OCI-LY7 (cell line): ENCODE data around the gene LRRFIP2. TPM values are rescaled to one million over a fixed set of nuclear protein-coding genes. Genes with fewer than 3 reads are reported as not detected.
"Not testable (repeated sequence)": the region's sequence is repeated elsewhere in the genome, so short reads cannot be mapped to it uniquely, and the experiment has no call there.

ENCODE experiments used
- BruUV-seq: library from RNA; stranded (reverse); fragments of 400-500 nt; replicated peaks from 2 replicates; lab custom pipeline; 2021; lab: Mats Ljungman, UMichigan
- CTCF ChIA-PET: fragments of 300-600 bp; sonication (Branson Sonifier 250); formaldehyde crosslinking; loops from one replicate; lab custom pipeline; 2022; ENCODE audit warnings: antibody characterized with exemption; ENCODE audit not compliant: unreplicated experiment; lab: Charles Lee
- POLR2A ChIA-PET: fragments of 300-600 bp; sonication (Branson Sonifier 250); formaldehyde crosslinking; loops from one replicate; lab custom pipeline; 2022; ENCODE audit warnings: antibody characterized with exemption; lab: Charles Lee
- DNase-seq: peaks from one replicate; pipeline ENCODE4 v3.0.0-alpha.2; 2015; ENCODE audit warnings: low spot score
- H2AFZ ChIP-seq: fragments of 200-600 bp; sonication (generic), shearing (Covaris generic); 2 replicates; pipeline ENCODE4 v1.6.1; 2014; ENCODE audit warnings: mild to moderate bottlenecking, antibody characterized with exemption, low read length, moderate library complexity
- H3K27ac ChIP-seq: fragments of 200-600 bp; sonication (generic); 2 replicates; pipeline ENCODE4 v1.5.1; 2014; ENCODE audit warnings: mixed run types, low read depth, mild to moderate bottlenecking, moderate library complexity, low read length, inconsistent platforms; ENCODE audit not compliant: poor library complexity, severe bottlenecking
- H3K36me3 ChIP-seq: fragments of 200-600 bp; sonication (generic); 2 replicates; pipeline ENCODE4 v1.6.1; 2014; ENCODE audit warnings: mild to moderate bottlenecking, antibody characterized with exemption, low read length, moderate library complexity, mixed read lengths; ENCODE audit not compliant: insufficient read depth
- H3K4me1 ChIP-seq: fragments of 200-600 bp; sonication (generic); 2 replicates; pipeline ENCODE4 v1.5.1; 2014; ENCODE audit warnings: mild to moderate bottlenecking, low read length; ENCODE audit not compliant: insufficient read depth, poor library complexity, severe bottlenecking
- H3K4me2 ChIP-seq: fragments of 200-600 bp; sonication (generic); 2 replicates; pipeline ENCODE4 v1.6.1; 2014; ENCODE audit warnings: mild to moderate bottlenecking, low read length
- H3K4me3 ChIP-seq: fragments of 200-600 bp; sonication (generic); 2 replicates; pipeline ENCODE4 v1.5.1; 2014; ENCODE audit warnings: mild to moderate bottlenecking, low read depth, low read length; ENCODE audit not compliant: poor library complexity, severe bottlenecking
- H3K79me2 ChIP-seq: fragments of 200-600 bp; sonication (generic); 2 replicates; pipeline ENCODE4 v1.6.1; 2016; ENCODE audit warnings: low read depth, mild to moderate bottlenecking, low read length, moderate library complexity, mixed read lengths; ENCODE audit not compliant: insufficient read depth
- H3K9me2 ChIP-seq: fragments of 200-600 bp; sonication (generic); 2 replicates; pipeline ENCODE4 v1.6.1; 2016; ENCODE audit warnings: mild to moderate bottlenecking, low read length, mixed read lengths; ENCODE audit not compliant: insufficient read depth
- H3K9me3 ChIP-seq: fragments of 200-600 bp; sonication (generic); 2 replicates; pipeline ENCODE4 v1.6.1; 2014; ENCODE audit warnings: mild to moderate bottlenecking, mixed run types, low read length, mixed read lengths
- H4K20me1 ChIP-seq: fragments of 200-600 bp; sonication (generic); 2 replicates; pipeline ENCODE4 v1.6.1; 2014; ENCODE audit warnings: mild to moderate bottlenecking, antibody characterized with exemption, low read length, moderate library complexity, mixed read lengths; ENCODE audit not compliant: insufficient read depth
- EZH2phosphoT487 ChIP-seq: fragments of 200-600 bp; sonication (generic); IDR thresholded peaks from 2 replicates; pipeline ENCODE4 v1.6.1; 2018; ENCODE audit warnings: low read depth, borderline replicate concordance, mild to moderate bottlenecking, mixed run types, antibody characterized with exemption, low read length, moderate library complexity, mixed read lengths
- intact Hi-C: fragments of 100-400 bp; cut with micrococcal nuclease; formaldehyde crosslinking; loops from one replicate; pipeline ENCODE4 v1.10.0; 2022; ENCODE audit not compliant: unreplicated experiment
- total RNA-seq, 2 experiments: library from RNA; depleted of rRNA in 1 of 2; stranded (reverse); fragments of >200 nt in 1 of 2; shearing (Covaris generic) in 1 of 2; gene quantifications; 2 replicates each; pipeline ENCODE4 v1.2.3, GENCODE V29; 2014 to 2022
- TF ChIP-seq, protein P1 (sequence below): fragments of 200-600 bp; sonication (generic); conservative IDR thresholded peaks from 2 replicates; pipeline ENCODE4 v1.5.1; 2014; ENCODE audit warnings: mild to moderate bottlenecking, antibody characterized with exemption, low read length, moderate library complexity, mixed read lengths

LRRFIP2 gene
- total RNA-seq, 2 experiments from 2014 or later: 23.7 to 37.3 TPM

DNA sequence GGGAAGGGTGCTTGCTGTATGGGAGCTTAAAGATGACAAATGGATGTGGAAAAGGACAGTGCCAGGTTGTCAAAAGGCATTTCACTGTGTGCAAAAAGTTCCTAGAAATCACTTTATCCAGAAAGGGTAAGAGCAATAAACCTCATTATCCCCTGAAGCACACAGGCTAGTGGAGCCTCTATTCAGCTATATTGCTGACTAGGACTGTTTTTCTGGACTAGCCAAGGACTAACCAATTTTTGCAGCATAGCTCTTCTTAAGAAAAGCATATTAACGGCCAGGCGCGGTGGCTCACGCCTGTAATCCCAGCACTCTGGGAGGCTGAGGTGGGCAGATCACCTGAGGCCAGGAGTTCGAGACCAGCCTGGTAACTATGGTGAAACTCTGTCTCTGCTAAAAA is 116.3 kb downstream of the LRRFIP2 start:
- H3K4me1 ChIP-seq: peaks cover 12% of the 10 kb centered on the region
- intact Hi-C loops: loop anchor here (10.0 kb wide), 2 partner anchors 157 to 333 kb away; no protein-coding TSS in a partner anchor
- POLR2A ChIA-PET: interaction anchor here (0.7 kb wide), 1 partner anchor 9 kb away, joined by 3 read pairs; no protein-coding TSS in a partner anchor

DNA sequence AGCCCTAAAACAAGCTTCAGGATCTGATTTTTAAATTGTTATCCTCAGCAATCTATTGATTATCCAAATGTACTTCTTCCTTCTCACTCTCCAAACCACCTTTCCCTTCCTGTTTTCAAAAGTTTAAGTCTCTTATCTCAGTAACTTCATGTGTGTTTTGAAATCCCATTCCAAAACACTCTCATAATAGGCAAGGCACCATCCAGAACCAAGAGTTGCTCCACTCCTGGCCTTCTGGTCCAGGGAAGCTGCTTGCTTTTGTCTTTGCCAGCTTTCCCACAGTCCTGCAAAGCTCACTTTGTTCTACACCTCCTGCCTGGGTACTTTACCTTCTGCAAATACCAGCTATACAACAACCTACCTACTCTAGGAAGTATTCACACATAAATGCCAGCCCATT is 117.6 kb downstream of the LRRFIP2 start:
- CTCF ChIA-PET: no interaction called here
- intact Hi-C loops: loop anchor here (10.0 kb wide), 2 partner anchors 158 to 332 kb away; no protein-coding TSS in a partner anchor
- no TSS peak for BruUV-seq

More for the DNA sequence above, 116.3 kb downstream of the LRRFIP2 start:
- no peak overlapping the region for H3K4me2 ChIP-seq
- H3K9me2 ChIP-seq: no peaks in the 10 kb centered on the region
- no peak overlapping the region for H2AFZ ChIP-seq
- H3K36me3 ChIP-seq: peaks cover 72% of the 10 kb centered on the region
- H3K79me2 ChIP-seq: no peaks in the 10 kb centered on the region
- DNase-seq: no peak
- no peak overlapping the region for H3K4me3 ChIP-seq
- H3K9me3 ChIP-seq: no peaks in the 10 kb centered on the region
- TF ChIP-seq EZH2phosphoT487: no peak
- TF ChIP-seq, protein P1, sequence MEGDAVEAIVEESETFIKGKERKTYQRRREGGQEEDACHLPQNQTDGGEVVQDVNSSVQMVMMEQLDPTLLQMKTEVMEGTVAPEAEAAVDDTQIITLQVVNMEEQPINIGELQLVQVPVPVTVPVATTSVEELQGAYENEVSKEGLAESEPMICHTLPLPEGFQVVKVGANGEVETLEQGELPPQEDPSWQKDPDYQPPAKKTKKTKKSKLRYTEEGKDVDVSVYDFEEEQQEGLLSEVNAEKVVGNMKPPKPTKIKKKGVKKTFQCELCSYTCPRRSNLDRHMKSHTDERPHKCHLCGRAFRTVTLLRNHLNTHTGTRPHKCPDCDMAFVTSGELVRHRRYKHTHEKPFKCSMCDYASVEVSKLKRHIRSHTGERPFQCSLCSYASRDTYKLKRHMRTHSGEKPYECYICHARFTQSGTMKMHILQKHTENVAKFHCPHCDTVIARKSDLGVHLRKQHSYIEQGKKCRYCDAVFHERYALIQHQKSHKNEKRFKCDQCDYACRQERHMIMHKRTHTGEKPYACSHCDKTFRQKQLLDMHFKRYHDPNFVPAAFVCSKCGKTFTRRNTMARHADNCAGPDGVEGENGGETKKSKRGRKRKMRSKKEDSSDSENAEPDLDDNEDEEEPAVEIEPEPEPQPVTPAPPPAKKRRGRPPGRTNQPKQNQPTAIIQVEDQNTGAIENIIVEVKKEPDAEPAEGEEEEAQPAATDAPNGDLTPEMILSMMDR: no peak
- no peaks in the 10 kb centered on the region for H4K20me1 ChIP-seq
- CTCF ChIA-PET: no interaction called here
- BruUV-seq: no TSS peak
- no peak overlapping the region for H3K27ac ChIP-seq

DNA sequence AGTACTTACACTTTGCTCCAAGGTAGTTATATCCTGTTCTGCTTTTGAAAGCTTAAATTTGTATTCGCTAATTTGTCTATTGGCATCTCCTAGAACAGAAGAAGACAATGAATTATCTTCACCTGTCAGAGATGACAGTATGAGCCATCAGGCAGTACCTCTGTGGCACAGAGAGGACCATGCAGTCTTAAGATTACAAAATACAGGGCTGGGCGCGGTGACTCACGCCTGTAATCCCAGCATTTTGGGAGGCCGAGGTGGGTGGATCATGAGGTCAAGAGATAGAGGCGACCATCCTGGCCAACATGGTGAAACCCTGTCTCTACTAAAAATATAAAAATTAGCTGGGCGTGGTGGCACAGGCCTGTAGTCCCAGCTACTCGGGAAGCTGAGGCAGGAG is 119.3 kb downstream of the LRRFIP2 start:
- H2AFZ ChIP-seq, H3K4me3 ChIP-seq, H3K9me3 ChIP-seq, BruUV-seq, H3K27ac ChIP-seq, H3K79me2 ChIP-seq, CTCF ChIA-PET, H3K9me2 ChIP-seq, H4K20me1 ChIP-seq, H3K4me2 ChIP-seq, DNase-seq: not testable (repeated sequence)
- Histone ChIP-seq H3K36me3 (peaks cover 77% of the 10 kb centered on the region), H3K4me1 (peaks cover 12% of the 10 kb centered on the region)
- POLR2A ChIA-PET: interaction anchor here (0.6 to 1.6 kb wide), 3 partner anchors 13 to 1429 kb away, joined by 3 to 6 read pairs (median 3); no protein-coding TSS in a partner anchor
- intact Hi-C loops: loop anchor here (10.0 kb wide), 2 partner anchors 160 to 330 kb away; no protein-coding TSS in a partner anchor

More for the DNA sequence above, 117.6 kb downstream of the LRRFIP2 start:
- H3K4me2 ChIP-seq: no peak overlapping the region
- no peaks in the 10 kb centered on the region for H3K79me2 ChIP-seq
- H2AFZ ChIP-seq: no peak overlapping the region
- no peak overlapping the region for H3K27ac ChIP-seq
- POLR2A ChIA-PET: interaction anchor here (0.7 to 1.6 kb wide), 4 partner anchors 9 to 1145 kb away, joined by 3 to 4 read pairs (median 3); no protein-coding TSS in a partner anchor
- H3K9me3 ChIP-seq: no peaks in the 10 kb centered on the region
- H3K4me1 ChIP-seq: peaks cover 12% of the 10 kb centered on the region
- DNase-seq: no peak
- no peaks in the 10 kb centered on the region for H4K20me1 ChIP-seq
- TF ChIP-seq EZH2phosphoT487: no peak
- TF ChIP-seq, protein P1: no peak
- H3K4me3 ChIP-seq: no peak overlapping the region
- H3K9me2 ChIP-seq: no peaks in the 10 kb centered on the region
- H3K36me3 ChIP-seq: peaks cover 71% of the 10 kb centered on the region
